ENCODE data around the gene C1orf159.
"Not testable (repeated sequence)": the region's sequence is repeated elsewhere in the genome, so short reads cannot be mapped to it uniquely, and the experiment has no call there.

Gene C1orf159

GRCh38 chr1:1081311-1082238, 34.3 kb downstream of the C1orf159 start:
- peak; percentile 40 for DNase-seq (ENCODE audit: low spot score)

DNA sequence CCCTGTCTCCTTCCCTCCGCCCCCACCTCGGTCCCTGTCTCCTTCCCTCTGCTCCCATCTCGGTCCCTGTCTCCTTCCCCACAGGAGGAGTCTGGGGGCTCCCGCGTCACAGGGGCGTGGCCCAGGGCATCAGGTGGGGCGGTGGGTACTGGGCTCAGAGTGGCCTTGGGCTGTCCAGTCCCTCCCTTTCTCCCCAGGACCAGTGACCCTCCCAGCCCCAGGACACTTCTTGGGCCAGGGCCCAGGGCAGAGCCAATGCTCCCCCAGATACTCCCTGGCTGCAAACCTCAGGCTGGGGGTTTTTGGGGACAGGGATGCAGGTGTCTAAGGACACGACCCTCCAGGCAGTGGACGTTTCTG, 35.0 kb downstream of the C1orf159 start:
- DNase-seq (ENCODE audit: low spot score) = peak; percentile 49

- DNase-seq (ENCODE audit: low spot score) = peak; percentile 88
Measured at GRCh38 chr1:1080122-1080757, 35.6 kb downstream of the C1orf159 start.

DNA sequence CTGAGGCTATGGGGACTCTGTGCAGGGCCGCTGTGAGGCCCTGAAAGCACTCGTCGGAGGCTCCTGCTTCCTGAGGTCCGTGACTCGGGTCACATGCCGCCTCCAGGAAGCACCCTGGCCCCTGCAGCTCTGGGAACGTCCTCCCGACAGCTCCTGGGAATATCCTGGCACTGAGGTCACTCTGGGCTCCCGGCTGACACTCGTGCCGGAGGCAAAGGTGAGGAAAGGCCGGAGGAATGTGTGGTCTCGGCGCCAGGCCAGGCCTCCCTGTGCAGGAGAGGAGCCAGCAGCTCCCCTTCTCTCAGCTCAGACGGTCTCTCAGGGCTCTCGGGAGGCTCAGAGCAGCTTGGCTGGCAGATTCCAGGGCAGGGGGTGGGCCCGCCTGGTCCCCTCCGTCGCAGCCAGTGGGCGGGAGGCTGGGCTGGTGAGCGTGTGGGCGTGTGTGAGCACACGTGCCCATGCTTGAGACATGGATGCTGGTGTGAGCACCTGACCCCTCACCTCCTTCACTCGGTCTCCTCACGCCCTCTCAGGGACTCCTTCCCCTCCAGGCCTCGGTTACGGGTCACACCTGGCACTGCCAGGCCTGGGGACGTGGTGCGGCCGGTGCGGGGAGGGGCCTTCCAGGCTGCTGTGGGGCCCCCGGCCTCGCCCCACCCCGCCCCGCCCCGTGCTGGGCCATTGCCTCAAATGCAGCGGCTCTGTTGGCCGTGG, 36.3 kb downstream of the C1orf159 start:
- DNase-seq (ENCODE audit: low spot score) = peak; percentile 81

DNA sequence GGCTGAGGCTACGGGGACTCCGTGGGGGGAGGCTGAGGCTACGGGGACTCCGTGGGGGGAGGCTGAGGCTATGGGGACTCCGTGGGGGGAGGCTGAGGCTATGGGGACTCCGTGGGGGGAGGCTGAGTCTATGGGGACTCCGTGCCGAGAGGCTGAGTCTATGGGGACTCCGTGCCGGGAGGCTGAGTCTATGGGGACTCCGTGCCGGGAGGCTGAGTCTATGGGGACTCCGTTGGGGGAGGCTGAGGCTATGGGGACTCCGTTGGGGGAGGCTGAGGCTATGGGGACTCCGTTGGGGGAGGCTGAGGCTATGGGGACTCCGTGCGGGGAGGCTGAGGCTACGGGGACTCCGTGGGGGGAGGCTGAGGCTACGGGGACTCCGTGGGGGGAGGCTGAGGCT, 38.5 kb downstream of the C1orf159 start:
- DNase-seq (ENCODE audit: low spot score) = not testable (repeated sequence)

DNA sequence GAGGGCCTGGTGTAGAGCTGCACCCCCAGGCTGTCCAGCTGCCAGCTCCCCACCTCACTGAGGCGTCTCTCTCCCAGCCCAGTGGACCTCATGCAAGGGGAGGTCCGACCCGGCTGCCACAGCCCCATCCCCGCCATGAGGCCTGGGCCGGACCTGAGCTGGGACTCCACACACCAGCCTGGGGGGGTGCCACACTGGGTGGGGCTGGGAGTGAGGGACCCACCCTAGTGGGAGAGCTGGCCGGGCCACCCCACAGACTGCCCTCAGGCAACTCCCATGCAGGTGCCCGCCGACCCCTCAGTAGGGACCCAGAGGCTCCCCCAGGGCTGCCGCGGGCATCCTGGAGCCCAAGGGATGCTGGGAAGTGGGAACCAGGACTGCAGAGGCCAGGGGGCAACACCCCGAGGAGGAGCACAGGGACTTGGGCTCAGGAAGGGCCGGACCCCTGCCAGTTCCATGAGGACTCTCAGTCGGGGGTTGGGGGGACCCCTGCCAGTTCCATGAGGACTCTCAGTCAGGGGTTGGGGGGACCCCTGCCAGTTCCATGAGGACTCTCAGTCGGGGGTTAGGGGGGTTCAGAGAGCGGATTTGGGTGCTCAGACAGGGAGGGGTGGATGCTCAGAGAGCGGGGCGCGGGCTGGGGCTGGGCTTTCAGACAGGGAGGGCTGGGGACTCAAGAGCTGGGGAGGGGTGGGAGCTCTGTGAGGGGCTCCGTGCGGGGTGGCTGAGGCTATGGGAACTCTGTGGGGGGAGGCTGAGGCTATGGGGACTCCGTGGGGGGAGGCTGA, 40.5 kb downstream of the C1orf159 start:
- DNase-seq (ENCODE audit: low spot score) = no peak

- DNase-seq (ENCODE audit: low spot score) = no peak
Measured at GRCh38 chr1:1074631-1075147, 41.2 kb downstream of the C1orf159 start.

DNA sequence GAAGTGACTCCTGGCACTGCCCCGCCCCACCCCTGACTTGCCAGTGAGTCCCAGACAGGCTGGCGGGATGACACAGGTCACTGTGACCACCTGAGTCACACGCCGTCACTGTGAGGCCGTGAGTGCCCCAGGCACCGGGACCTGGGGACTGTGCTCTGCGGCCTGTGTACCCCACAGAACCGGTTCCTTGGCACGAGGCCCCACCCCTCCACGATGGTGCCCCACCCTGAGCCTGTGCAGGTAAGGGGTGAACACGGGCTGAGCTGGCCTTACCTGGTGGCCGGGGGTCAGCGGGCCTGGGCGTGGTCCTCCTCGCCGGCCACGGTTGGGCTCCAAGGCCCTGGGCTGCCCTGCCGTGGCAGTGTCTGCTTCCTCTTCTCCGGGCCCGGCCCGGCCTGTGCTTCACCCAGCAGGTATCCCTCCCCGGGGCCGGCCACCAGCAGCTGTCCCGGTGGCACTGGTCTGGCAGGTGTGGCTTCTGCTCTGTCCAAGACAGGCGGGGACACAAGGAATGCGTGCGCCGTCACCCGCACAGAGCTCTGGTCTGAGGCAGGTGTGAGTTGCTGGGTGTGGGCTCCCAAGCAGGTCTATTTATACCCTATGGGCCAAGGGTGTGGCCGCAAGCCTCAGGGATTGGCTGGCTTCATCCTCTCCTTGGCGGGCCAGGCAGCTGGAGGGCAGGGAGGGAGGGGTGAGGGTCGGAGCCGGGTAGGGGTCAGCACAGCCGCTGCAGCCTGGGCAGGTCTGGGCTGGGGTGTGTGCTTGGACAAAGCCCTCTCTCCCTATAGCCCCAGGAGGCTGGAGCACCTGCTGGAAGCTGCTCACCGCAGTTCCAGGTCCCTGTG, 41.9 kb downstream of the C1orf159 start, which contains the start of gene RNF223:
Gene RNF223, minus strand, starts transcription at position 564 of the 845 bp plus-strand sequence. CDS start 1,740 bp downstream, outside the sequence.
- no peak for DNase-seq (ENCODE audit: low spot score)

DNA sequence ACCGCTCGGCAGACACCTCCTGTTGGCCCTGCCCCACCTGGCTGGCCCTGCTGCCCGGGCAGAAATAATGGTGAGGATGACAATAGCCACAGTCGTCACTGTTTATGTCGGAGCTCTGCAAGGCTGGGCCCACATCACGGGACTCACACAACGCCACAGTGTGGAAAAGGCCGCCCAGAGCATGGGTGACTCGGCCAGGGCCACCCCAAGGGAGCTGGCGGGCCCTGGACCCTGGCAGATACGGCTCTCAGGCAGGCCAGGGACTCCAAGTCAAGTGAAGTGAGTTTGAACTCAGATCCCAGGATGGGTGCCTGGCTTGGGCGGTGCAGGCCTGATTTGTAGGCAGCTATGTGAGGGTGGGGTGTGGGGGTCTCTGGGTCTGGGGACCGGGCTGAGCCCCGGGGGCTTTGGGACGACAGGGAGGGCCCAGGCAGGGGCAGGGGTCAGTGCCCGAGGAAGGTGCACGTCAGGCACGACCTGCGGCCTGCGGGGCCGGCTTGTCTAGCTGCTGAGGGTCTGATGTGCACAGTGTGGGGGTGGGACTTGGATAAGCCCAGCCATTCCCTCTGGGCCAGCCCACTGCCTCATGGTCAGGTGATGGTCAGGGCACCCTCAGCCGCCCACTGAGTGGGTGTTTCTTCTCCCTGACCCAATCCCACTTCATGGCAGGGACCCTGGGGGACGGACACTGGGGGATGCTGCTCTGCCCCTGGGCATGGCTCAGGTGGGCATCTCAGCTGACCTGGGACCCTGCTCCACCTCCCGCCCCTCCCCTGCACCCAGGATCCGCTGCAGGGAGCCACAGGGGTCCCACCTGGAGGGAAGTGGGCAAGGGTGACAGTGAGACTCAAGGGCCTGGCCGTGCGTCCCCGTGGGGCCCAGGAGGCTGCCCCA, 42.8 kb downstream of the C1orf159 start:
- DNase-seq (ENCODE audit: low spot score) = no peak

DNA sequence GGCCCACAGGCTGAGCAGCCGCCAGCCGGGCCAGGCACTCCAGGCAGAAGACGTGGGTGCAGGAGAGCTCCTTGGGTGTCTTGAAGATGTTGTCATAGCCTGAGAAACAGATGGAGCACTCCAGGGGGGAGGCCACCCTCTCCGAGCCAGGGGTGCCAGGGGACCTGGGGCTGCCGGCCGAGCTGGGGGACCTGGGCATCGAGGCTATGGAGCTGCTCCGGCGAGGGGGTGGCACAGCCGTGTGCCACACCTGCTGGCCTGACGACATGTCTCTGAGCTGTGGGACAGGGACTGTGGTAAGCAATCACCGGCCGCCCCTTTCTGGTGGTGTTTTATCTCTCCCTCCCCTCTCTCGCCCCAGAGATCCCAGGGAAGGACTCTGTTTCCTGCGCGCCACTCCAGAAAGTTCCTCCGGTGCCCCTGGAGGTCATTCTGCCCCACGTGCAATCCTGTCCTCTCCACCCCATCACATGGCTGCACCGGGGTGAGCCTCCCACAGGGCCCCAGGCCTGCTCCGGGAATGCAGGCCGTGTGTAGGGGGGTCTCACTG, 43.5 kb downstream of the C1orf159 start:
- no peak for DNase-seq (ENCODE audit: low spot score)

- no peak for DNase-seq (ENCODE audit: low spot score)
Measured at GRCh38 chr1:1071486-1072298, 44.2 kb downstream of the C1orf159 start.

GRCh38 chr1:1069711-1070676, 45.9 kb downstream of the C1orf159 start:
- DNase-seq (ENCODE audit: low spot score) = no peak

DNA sequence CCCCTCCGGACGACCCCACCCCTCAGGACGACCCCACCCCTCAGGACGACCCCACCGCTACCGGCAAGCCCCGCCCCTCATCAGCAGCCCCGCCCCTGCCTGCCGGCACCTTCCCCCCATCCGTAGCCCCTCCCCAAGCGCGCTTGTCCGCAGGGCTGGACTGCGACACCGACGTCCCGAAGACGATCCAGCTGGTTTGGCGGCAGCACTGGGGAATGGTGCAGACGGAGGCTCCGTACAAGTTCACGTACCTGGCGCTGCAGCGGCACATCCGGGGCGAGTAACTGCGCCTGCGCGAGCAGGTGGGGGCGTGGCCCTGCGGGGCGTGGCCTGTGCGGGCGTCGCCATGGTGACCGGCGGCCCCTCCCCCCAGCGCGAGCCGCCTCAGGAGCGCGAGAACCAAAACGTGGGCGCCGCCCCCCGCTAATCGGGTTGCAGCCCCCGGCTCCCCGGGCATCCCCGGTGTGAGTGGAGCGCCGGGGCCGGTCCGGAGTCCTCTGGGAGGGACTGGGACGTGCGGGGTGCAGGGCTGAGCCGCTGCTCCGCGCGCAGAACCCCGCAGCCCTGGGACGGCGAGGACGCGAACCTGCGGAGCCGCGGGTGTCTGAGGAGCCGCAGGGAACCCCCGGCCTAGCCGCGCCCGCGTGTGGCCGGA, 46.7 kb downstream of the C1orf159 start:
- DNase-seq (ENCODE audit: low spot score) = peak; percentile 95

- DNase-seq (ENCODE audit: low spot score) = peak; percentile 72
Measured at GRCh38 chr1:1068517-1069055, 47.3 kb downstream of the C1orf159 start.

GRCh38 chr1:1067860-1068516, 47.9 kb downstream of the C1orf159 start:
- DNase-seq (ENCODE audit: low spot score) = no peak

Data from ecto neural progenitor cell (in vitro differentiated cells).